ENCODE measurements around the gene TMEM255B. TPM values are rescaled to one million over a fixed set of nuclear protein-coding genes. Genes with fewer than 3 reads are reported as not detected.
"Not testable (repeated sequence)": the region's sequence is repeated elsewhere in the genome, so short reads cannot be mapped to it uniquely, and the experiment has no call there.

TMEM255B gene
- total RNA-seq, 2 experiments from 2014 or later = 1.4 to 1.6 TPM

DNA sequence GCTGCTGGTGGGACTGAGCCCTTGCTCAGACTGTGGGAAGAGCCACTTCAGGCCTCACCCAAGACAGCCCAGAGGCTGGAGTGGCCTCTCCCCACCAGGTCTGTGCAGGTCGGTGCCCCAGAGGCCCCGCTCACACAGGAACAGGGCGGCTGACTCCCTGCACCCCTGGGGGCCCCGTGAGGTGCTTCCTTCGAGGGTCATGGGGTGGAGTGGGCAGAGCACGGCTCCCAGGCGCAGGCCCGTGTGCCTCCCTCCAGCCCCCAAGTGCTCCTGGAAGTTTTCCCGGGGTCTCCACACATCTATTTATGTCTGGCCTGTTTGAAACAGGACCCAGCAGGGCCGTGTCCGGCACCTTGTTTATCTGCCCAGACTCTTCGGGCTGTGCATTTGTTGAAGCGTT, 9.5 kb upstream of the TMEM255B start:
- DNase-seq = no peak
- Mint-ChIP-seq H3K27ac (no peak overlapping the region), H3K27me3 (peaks cover 3% of the 10 kb centered on the region), H3K9me3 (peaks cover 11% of the 10 kb centered on the region), H3K4me1 (peaks cover 2% of the 10 kb centered on the region), H3K36me3 (no peaks in the 10 kb centered on the region), H3K4me3 (no peak overlapping the region)
- no peak for ATAC-seq (ENCODE audit: low read depth)
- POLR2A ChIA-PET = no interaction called here

DNA sequence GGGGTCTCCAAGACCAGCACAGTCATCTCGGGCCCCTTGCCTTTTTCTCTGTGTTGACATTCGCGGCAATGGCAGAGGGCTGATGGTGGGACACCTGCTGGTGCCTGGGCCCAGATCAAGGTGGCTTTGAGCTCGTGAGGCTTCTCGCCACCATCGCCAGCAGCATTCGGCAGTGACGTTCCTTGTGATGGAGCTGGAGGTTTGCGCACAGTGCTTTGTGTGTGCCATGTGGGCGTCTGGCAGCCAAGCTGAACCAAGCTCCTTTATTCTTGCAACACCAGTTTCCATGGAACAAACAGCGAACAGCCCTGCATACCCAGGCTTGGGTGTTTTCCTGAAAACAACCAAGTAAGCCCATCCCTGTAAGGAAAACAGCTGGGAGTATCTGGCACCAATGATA, 9.1 kb upstream of the TMEM255B start:
- peaks cover 2% of the 10 kb centered on the region for H3K4me1 Mint-ChIP-seq
- POLR2A ChIA-PET = no interaction called here
- no peak for DNase-seq
- ATAC-seq (ENCODE audit: low read depth) = no peak
- peaks cover 5% of the 10 kb centered on the region for H3K27me3 Mint-ChIP-seq
- H3K4me3 Mint-ChIP-seq = no peak overlapping the region
- H3K27ac Mint-ChIP-seq = no peak overlapping the region
- H3K36me3 Mint-ChIP-seq = no peaks in the 10 kb centered on the region
- peaks cover 11% of the 10 kb centered on the region for H3K9me3 Mint-ChIP-seq

DNA sequence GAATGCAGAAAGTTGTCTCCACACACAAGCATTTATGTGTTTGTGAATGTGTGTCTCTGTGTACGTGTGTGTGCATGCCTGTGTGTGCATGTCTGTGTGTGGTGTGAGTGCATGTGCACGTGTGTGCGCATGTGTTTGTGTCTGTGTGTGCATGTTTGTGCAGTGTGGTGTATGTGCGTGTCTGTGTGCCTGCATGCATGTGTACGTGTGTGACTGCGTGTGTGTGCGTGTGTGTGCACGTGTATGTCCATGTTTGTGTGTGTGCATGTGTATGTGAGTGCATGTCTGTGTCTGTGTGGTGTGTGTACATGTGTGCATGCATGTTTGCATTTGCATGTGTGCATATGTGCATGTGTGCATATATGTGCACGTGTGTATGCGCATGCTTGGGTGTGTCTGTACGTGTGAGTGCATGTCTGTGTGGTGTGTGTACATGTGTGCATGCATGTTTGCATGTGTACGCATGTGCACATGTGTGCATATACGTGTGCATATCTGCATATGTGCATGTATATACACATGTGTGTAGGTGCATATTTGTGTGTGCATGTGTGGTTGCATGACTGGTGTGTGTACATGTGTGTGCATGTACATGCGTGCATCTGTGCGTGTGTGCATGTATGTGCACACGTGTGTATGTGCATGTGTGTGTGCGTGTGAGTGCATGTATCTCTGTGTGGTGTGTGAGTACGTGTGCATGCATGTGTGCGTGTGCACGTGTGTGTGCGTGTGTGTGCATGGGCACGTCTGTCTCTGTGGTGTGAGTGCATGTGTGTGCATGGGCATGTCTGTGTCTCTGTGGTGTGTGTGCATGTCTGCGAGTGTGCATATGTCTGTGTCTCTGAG, 8.2 kb upstream of the TMEM255B start:
- ATAC-seq (ENCODE audit: low read depth) (no peak), DNase-seq (no peak)
- Mint-ChIP-seq H3K27ac (peak overlapping the region; percentile 13), H3K27me3 (peaks cover 6% of the 10 kb centered on the region), H3K4me1 (peaks cover 2% of the 10 kb centered on the region), H3K4me3 (no peak overlapping the region), H3K9me3 (peaks cover 11% of the 10 kb centered on the region), H3K36me3 (no peaks in the 10 kb centered on the region)
- POLR2A ChIA-PET = no interaction called here

DNA sequence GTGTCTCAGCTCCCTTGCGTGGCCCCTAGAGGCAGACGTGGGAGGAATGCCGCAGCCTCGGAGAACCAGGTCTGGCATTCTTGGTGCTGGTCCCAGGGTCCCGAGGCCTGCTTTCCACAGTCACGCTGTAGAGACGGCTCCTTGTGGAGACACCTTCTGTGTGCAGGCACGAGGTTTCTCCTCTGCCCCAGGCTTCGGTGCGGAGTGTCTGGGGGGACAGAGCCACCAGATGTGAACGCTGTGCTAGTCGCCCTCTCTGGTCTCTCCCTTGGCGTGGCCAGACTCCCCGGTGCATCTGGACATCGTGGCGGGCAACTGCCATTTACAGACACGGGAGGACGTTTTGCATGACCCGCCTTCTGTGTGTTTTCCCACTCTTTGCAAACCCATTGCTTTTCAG, 7.5 kb upstream of the TMEM255B start:
- no peak overlapping the region for H3K4me3 Mint-ChIP-seq
- DNase-seq (no peak), ATAC-seq (ENCODE audit: low read depth) (no peak)
- no peak overlapping the region for H3K27ac Mint-ChIP-seq
- H3K27me3 Mint-ChIP-seq = peaks cover 6% of the 10 kb centered on the region
- POLR2A ChIA-PET = no interaction called here
- H3K9me3 Mint-ChIP-seq = peaks cover 11% of the 10 kb centered on the region
- H3K4me1 Mint-ChIP-seq = no peaks in the 10 kb centered on the region
- H3K36me3 Mint-ChIP-seq = no peaks in the 10 kb centered on the region

GRCh38 chr13:113752211-113752986, 6.6 kb upstream of the TMEM255B start:
- H3K36me3 Mint-ChIP-seq; POLR2A ChIA-PET; ATAC-seq (ENCODE audit: low read depth); H3K27ac Mint-ChIP-seq; H3K4me1 Mint-ChIP-seq; H3K27me3 Mint-ChIP-seq; DNase-seq; H3K4me3 Mint-ChIP-seq: not testable (repeated sequence)
- peaks cover 12% of the 10 kb centered on the region for H3K9me3 Mint-ChIP-seq

- Mint-ChIP-seq H3K27me3 (peaks cover 11% of the 10 kb centered on the region), H3K4me1 (peaks cover 6% of the 10 kb centered on the region), H3K36me3 (no peaks in the 10 kb centered on the region), H3K4me3 (no peak overlapping the region), H3K27ac (no peak overlapping the region), H3K9me3 (peaks cover 12% of the 10 kb centered on the region)
- POLR2A ChIA-PET = no interaction called here
- DNase-seq (no peak), ATAC-seq (ENCODE audit: low read depth) (no peak)
Observed at GRCh38 chr13:113753171-113753570, 5.9 kb upstream of the TMEM255B start.

- Mint-ChIP-seq H3K27me3 (peaks cover 17% of the 10 kb centered on the region), H3K36me3 (no peaks in the 10 kb centered on the region), H3K9me3 (peaks cover 12% of the 10 kb centered on the region), H3K4me3 (no peak overlapping the region), H3K27ac (no peak overlapping the region), H3K4me1 (peaks cover 8% of the 10 kb centered on the region)
- POLR2A ChIA-PET = no interaction called here
- ATAC-seq (ENCODE audit: low read depth) (no peak), DNase-seq (no peak)
Observed at GRCh38 chr13:113754242-113754641, 4.8 kb upstream of the TMEM255B start.

DNA sequence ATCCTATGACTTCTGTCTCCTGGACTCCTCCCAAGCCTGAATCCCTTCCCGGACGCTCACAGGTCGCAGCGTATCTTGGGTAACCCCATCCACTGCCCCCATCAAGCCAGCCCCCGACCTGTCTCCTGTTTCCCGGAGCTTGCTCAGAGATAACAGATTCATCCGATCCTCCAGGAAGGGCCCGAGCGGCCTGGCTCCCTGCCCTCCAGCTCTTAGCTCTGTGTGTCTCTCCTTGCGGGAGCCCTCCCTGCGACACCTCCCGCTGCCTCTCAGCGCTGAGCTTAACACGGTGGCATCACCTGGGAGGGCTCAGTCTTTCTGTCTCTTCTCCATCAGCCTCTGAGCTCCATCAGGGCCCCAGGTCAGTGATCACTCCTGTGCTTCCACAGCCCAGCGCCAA, 4.3 kb upstream of the TMEM255B start:
- Mint-ChIP-seq H3K4me3 (no peak overlapping the region), H3K27me3 (peaks cover 21% of the 10 kb centered on the region), H3K9me3 (peaks cover 12% of the 10 kb centered on the region), H3K27ac (no peak overlapping the region), H3K4me1 (peaks cover 12% of the 10 kb centered on the region), H3K36me3 (no peaks in the 10 kb centered on the region)
- no peak for DNase-seq
- POLR2A ChIA-PET = no interaction called here
- ATAC-seq (ENCODE audit: low read depth) = no peak

GRCh38 chr13:113756441-113757097, 2.5 kb upstream of the TMEM255B start:
- H3K27me3 Mint-ChIP-seq = peaks cover 39% of the 10 kb centered on the region
- POLR2A ChIA-PET = no interaction called here
- H3K4me1 Mint-ChIP-seq = peaks cover 13% of the 10 kb centered on the region
- H3K36me3 Mint-ChIP-seq = no peaks in the 10 kb centered on the region
- H3K4me3 Mint-ChIP-seq = no peak overlapping the region
- ATAC-seq (ENCODE audit: low read depth) = no peak
- H3K27ac Mint-ChIP-seq = no peak overlapping the region
- H3K9me3 Mint-ChIP-seq = peaks cover 2% of the 10 kb centered on the region
- no peak for DNase-seq

DNA sequence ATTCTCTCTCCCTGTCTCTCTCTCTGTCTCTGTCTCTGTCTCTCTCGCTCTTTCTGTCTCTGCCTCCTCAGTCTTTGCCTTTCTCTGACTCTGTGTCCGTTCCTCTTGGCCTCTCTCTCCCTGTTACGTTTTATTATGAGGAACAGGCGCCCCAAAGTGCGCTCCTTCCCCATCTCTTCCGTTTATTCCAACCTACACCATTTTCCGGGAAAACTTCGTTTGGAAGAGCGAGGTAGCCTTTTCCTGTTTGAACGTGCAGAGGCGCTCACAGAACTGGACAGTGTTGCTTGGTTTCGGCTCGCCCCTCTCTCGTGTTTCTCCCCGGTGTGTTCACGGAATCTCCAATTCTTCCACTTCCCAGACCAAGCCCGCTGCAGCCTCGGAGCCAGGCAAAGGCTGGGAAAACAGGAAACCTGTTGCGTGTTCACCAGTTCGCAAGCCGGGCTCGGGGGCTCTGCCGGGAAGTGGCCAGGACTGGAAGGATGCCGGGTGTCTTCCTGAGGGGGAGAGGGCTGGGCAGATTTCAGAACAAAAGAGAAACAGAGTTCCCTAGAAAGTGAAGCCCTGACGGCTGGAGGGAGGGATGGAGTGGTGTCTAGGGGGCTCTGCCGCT, 605 bp downstream of the TMEM255B start:
- H3K36me3 Mint-ChIP-seq = no peaks in the 10 kb centered on the region
- H3K27me3 Mint-ChIP-seq = peaks cover 52% of the 10 kb centered on the region
- DNase-seq (no peak), ATAC-seq (ENCODE audit: low read depth) (no peak)
- no peak overlapping the region for H3K27ac Mint-ChIP-seq
- H3K4me1 Mint-ChIP-seq = peaks cover 13% of the 10 kb centered on the region
- H3K9me3 Mint-ChIP-seq = peaks cover 2% of the 10 kb centered on the region
- H3K4me3 Mint-ChIP-seq = peak overlapping the region; percentile 81
- POLR2A ChIA-PET = no interaction called here

- no peaks in the 10 kb centered on the region for H3K36me3 Mint-ChIP-seq
- no peak for ATAC-seq (ENCODE audit: low read depth)
- peaks cover 13% of the 10 kb centered on the region for H3K4me1 Mint-ChIP-seq
- no peak overlapping the region for H3K4me3 Mint-ChIP-seq
- peaks cover 49% of the 10 kb centered on the region for H3K27me3 Mint-ChIP-seq
- POLR2A ChIA-PET = no interaction called here
- H3K9me3 Mint-ChIP-seq = peaks cover 2% of the 10 kb centered on the region
- no peak for DNase-seq
- H3K27ac Mint-ChIP-seq = no peak overlapping the region
Observed at GRCh38 chr13:113761136-113761535, 2.1 kb downstream of the TMEM255B start.

- Mint-ChIP-seq H3K27ac (no peak overlapping the region), H3K4me1 (peaks cover 9% of the 10 kb centered on the region), H3K4me3 (no peak overlapping the region), H3K9me3 (no peaks in the 10 kb centered on the region), H3K27me3 (peaks cover 49% of the 10 kb centered on the region), H3K36me3 (no peaks in the 10 kb centered on the region)
- no peak for DNase-seq
- POLR2A ChIA-PET = no interaction called here
- no peak for ATAC-seq (ENCODE audit: low read depth)
Observed at GRCh38 chr13:113762075-113762474, 3.0 kb downstream of the TMEM255B start.

DNA sequence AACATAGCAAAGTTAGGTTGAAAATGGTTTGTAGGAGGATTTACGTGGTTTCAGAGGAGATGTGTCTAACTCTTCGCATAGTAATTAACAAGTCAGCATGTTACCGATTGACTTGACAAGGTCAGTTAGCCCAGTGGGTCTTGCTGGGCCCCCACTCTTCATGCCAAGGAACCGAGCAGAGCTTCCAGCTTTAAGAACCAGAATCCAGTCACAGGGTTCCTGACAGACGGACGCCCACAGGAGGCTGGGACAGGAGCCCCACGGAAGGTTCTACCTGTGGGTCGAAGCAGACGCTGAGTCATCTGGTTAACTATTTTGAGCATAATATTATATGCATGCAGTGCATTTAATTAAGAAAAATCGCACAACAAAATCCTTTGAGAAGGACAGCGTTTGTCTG, 3.5 kb downstream of the TMEM255B start:
- DNase-seq (no peak), ATAC-seq (ENCODE audit: low read depth) (no peak)
- POLR2A ChIA-PET = no interaction called here
- H3K27me3 Mint-ChIP-seq = peaks cover 49% of the 10 kb centered on the region
- H3K27ac Mint-ChIP-seq = no peak overlapping the region
- H3K36me3 Mint-ChIP-seq = no peaks in the 10 kb centered on the region
- no peaks in the 10 kb centered on the region for H3K9me3 Mint-ChIP-seq
- no peak overlapping the region for H3K4me3 Mint-ChIP-seq
- H3K4me1 Mint-ChIP-seq = peaks cover 9% of the 10 kb centered on the region

Data from activated naive CD8-positive, alpha-beta T cell treated with anti-CD3 and anti-CD28 coated beads, Interleukin-2, amount 10 ng/mL, durations not matched to agents 7 days and 5 days (primary cell).